Ishikawa (cell line): ENCODE data around the gene KRT24.

Experiments used
- CEBPB ChIP-seq: IDR thresholded peaks from 2 replicates; pipeline ENCODE4 v1.6.1; 2012
- CREB1 ChIP-seq: IDR thresholded peaks from 2 replicates; pipeline ENCODE4 v1.6.1; 2012; ENCODE audit warnings: low read depth
- EGR1 ChIP-seq: IDR thresholded peaks from 2 replicates; pipeline ENCODE4 v1.6.1; 2012
- EP300 ChIP-seq: IDR thresholded peaks from 2 replicates; pipeline ENCODE4 v1.6.1; 2012; ENCODE audit warnings: borderline replicate concordance
- FOXM1 ChIP-seq: IDR thresholded peaks from 2 replicates; pipeline ENCODE4 v1.6.1; 2012; ENCODE audit warnings: low read depth, borderline replicate concordance
- MAX ChIP-seq: IDR thresholded peaks from 2 replicates; pipeline ENCODE4 v1.6.1; 2012
- NFIC ChIP-seq: IDR thresholded peaks from 2 replicates; pipeline ENCODE4 v1.6.1; 2012
- RAD21 ChIP-seq: IDR thresholded peaks from 2 replicates; pipeline ENCODE4 v1.6.1; 2012; ENCODE audit warnings: low read depth
- TAF1 ChIP-seq: IDR thresholded peaks from 2 replicates; pipeline ENCODE4 v1.6.1; 2012; ENCODE audit warnings: low read depth, mild to moderate bottlenecking
- TCF12 ChIP-seq: IDR thresholded peaks from 2 replicates; pipeline ENCODE4 v1.6.1; 2012; ENCODE audit warnings: low read depth
- TEAD4 ChIP-seq: IDR thresholded peaks from 2 replicates; pipeline ENCODE4 v1.6.1; 2012
- YY1 ChIP-seq: IDR thresholded peaks from 2 replicates; pipeline ENCODE4 v1.6.1; 2012; ENCODE audit warnings: low read depth
- ZBTB7A ChIP-seq: IDR thresholded peaks from 2 replicates; pipeline ENCODE4 v1.6.1; 2012; ENCODE audit warnings: low read depth
- TF ChIP-seq, protein P1 (sequence below): IDR thresholded peaks from 2 replicates; pipeline ENCODE4 v1.6.1; 2012
- TF ChIP-seq, protein P2 (sequence below): IDR thresholded peaks from 2 replicates; pipeline ENCODE4 v1.6.1; 2012; ENCODE audit warnings: low read depth, mild to moderate bottlenecking

The KRT24 gene

DNA sequence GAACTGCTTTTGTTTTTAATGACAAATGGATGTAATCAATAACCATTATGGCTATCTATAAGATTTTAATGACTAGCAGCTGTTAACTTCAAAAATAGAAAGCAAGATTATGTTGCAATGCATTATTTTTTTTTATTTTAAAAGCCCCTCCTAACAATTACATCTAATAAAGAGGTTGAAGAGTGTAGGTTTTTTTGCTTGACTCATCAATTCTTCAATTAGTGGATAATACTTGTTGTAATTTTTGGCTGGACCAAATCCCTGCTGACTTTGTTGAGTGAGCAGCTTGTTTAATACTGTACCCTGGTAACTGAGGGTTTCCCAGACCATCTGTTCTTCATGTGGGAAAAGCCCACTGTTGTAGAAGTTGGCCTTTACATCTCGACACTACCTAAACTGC is 27.4 kb upstream of the KRT24 start:
- no peak for TF ChIP-seq EGR1
- no peak for TF ChIP-seq YY1
- TF ChIP-seq NFIC = no peak
- TF ChIP-seq TCF12 = no peak
- no peak for TF ChIP-seq RAD21
- TF ChIP-seq ZBTB7A = no peak
- TF ChIP-seq, protein P1, sequence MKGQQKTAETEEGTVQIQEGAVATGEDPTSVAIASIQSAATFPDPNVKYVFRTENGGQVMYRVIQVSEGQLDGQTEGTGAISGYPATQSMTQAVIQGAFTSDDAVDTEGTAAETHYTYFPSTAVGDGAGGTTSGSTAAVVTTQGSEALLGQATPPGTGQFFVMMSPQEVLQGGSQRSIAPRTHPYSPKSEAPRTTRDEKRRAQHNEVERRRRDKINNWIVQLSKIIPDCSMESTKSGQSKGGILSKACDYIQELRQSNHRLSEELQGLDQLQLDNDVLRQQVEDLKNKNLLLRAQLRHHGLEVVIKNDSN = no peak
- no peak for TF ChIP-seq CEBPB

GRCh38 chr17:40727447-40728231 is 24.1 kb upstream of the KRT24 start:
- TF ChIP-seq CEBPB (0 out of 2 replicates have a peak, but pooled peaks have one; percentile 50), NFIC (no peak), ZBTB7A (no peak)

- TF ChIP-seq RAD21 (peak; percentile 41; the same call in 1 of the 2 replicates), TAF1 (no peak)
Measured at GRCh38 chr17:40726919-40727318, 23.4 kb upstream of the KRT24 start.

DNA sequence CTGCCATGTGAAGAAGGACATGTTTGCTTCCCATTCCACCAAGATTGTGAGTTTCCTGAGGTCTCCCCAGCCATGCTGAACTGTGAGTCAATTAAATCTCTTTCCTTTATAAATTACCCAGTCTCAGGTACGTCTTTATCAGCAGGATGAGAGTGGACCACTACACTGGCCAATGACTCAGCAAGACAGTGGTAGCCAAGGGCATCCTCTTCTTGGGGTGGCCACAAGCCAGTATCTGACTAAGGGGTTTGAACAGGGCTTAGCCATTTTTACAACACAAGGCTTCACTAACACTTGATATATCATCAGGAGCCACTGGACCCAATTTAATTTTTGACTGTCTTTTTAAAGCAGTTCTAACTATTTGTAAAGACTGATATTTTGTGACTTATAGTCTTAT is 21.1 kb upstream of the KRT24 start:
- TF ChIP-seq TCF12 (no peak), CEBPB (no peak)
- TF ChIP-seq, protein P1 = no peak
- TF ChIP-seq, protein P2, sequence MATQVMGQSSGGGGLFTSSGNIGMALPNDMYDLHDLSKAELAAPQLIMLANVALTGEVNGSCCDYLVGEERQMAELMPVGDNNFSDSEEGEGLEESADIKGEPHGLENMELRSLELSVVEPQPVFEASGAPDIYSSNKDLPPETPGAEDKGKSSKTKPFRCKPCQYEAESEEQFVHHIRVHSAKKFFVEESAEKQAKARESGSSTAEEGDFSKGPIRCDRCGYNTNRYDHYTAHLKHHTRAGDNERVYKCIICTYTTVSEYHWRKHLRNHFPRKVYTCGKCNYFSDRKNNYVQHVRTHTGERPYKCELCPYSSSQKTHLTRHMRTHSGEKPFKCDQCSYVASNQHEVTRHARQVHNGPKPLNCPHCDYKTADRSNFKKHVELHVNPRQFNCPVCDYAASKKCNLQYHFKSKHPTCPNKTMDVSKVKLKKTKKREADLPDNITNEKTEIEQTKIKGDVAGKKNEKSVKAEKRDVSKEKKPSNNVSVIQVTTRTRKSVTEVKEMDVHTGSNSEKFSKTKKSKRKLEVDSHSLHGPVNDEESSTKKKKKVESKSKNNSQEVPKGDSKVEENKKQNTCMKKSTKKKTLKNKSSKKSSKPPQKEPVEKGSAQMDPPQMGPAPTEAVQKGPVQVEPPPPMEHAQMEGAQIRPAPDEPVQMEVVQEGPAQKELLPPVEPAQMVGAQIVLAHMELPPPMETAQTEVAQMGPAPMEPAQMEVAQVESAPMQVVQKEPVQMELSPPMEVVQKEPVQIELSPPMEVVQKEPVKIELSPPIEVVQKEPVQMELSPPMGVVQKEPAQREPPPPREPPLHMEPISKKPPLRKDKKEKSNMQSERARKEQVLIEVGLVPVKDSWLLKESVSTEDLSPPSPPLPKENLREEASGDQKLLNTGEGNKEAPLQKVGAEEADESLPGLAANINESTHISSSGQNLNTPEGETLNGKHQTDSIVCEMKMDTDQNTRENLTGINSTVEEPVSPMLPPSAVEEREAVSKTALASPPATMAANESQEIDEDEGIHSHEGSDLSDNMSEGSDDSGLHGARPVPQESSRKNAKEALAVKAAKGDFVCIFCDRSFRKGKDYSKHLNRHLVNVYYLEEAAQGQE = no peak

DNA sequence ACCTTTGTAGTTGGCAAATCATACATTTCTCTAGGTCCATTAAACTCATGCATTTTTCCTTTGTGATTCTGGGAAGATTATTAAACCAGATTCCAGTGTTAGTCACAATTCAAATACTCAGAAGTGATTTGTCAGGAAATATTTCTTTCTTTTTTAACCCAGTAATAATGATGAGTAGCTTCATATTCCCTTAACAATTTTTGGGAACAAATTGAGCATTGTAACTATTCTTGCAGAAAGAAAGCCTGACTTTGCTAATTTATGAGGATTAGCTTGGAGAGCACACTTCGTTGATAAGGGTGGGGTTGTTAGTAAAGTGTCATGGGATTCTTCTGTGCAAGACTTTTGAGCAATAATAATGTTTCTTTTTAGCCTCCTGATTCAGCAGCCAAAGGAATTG is 18.7 kb upstream of the KRT24 start:
- TF ChIP-seq TEAD4 = no peak
- no peak for TF ChIP-seq TAF1
- TF ChIP-seq RAD21 = no peak
- no peak for TF ChIP-seq TCF12
- no peak for TF ChIP-seq EP300
- TF ChIP-seq CREB1 = no peak
- no peak for TF ChIP-seq ZBTB7A
- TF ChIP-seq, protein P1 = no peak
- no peak for TF ChIP-seq NFIC
- TF ChIP-seq CEBPB = no peak
- TF ChIP-seq, protein P2 = no peak
- TF ChIP-seq FOXM1 = no peak
- no peak for TF ChIP-seq EGR1
- no peak for TF ChIP-seq MAX
- TF ChIP-seq YY1 = no peak

GRCh38 chr17:40720899-40721298 is 17.3 kb upstream of the KRT24 start:
- TF ChIP-seq EP300 (no peak), YY1 (no peak), TAF1 (no peak), TCF12 (no peak), RAD21 (no peak), EGR1 (no peak), ZBTB7A (no peak), TEAD4 (no peak), FOXM1 (no peak), CREB1 (no peak), NFIC (no peak), CEBPB (no peak), MAX (no peak)
- TF ChIP-seq, protein P2 = no peak
- TF ChIP-seq, protein P1 = no peak
